ENCODE results near the gene TAP1. TPM values are rescaled to one million over a fixed set of nuclear protein-coding genes. Genes with fewer than 3 reads are reported as not detected.

TAP1 gene
- total and polyA plus RNA-seq, 9 of the 15 experiments (the other 6 are each of a cell fraction or from before 2014, with no cell fraction given), result 1.3 to 6.0 (median 4.2) TPM

DNA sequence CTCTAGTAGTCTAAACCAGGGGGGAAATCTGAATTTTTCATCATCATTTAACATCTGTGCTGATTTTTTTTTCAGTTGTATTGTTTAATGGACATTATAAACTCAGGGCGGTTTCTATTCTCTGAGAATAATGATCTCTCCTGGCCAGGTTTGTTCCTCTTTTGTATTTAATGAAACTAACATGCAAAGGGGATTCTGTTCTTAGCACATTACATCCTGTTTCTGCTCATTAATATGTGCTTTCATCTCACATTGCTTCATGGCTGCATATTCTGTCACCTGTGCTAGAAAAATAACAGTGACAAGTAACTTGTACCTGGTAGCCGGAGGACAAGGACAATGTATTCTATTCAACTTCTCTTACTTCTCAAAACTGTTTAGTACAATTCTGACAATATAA lies 37.5 kb downstream of the TAP1 start:
- ATAC-seq (no peak), DNase-seq (ENCODE audit: extremely low read depth in 1 of 4, low spot score in 3 of 4) (no peak), FAIRE-seq (no peak)
- no peaks in the 10 kb centered on the region for H3K36me3 ChIP-seq (ENCODE audit: control insufficient read depth, insufficient read depth, low read length)
- in situ Hi-C loops (cut with MboI) (no loop called here), intact Hi-C loops (cut with micrococcal nuclease) (no loop called here)
- no peak overlapping the region for H3K9ac ChIP-seq (ENCODE audit: insufficient read depth in 1 of 2, low read depth in 2 of 2, low read length in 2 of 2)
- no peaks in the 10 kb centered on the region for H4K20me1 ChIP-seq (replicated peaks; ENCODE audit: control insufficient read depth, insufficient read depth, low read length)
- ChIA-PET POLR2A (interaction anchor here (1.9 kb wide), 1 partner anchor 17 kb away, joined by 5 read pairs; no protein-coding TSS in a partner anchor), CTCF (ENCODE audit: low intra/inter-chr PET ratio) (no interaction called here)
- no TSS peak for BruUV-seq (replicated peaks)
- H3K79me2 ChIP-seq (ENCODE audit: control insufficient read depth, insufficient read depth, low read length), result no peaks in the 10 kb centered on the region
- H3K9me3 ChIP-seq (replicated peaks; ENCODE audit: control insufficient read depth, insufficient read depth, low read depth, low read length), result no peaks in the 10 kb centered on the region
- H3K4me1 ChIP-seq (replicated peaks in 1 of 2; ENCODE audit: control insufficient read depth in 2 of 2, insufficient read depth in 2 of 2, low read length in 2 of 2), result no peaks in the 10 kb centered on the region; a peak in 1 of 5 replicates
- no peak overlapping the region for H3K4me2 ChIP-seq (ENCODE audit: insufficient read depth, low read length)
- H3K27me3 ChIP-seq (ENCODE audit: control insufficient read depth in 2 of 2, insufficient read depth in 2 of 2, low read length in 2 of 2), result peaks cover 6 to 18% of the 10 kb centered on the region in 2 experiments; a peak in 4 of 5 replicates
- no peak overlapping the region for H2AFZ ChIP-seq (ENCODE audit: low read depth, low read length)
- H3K9me1 ChIP-seq (ENCODE audit: control insufficient read depth, insufficient read depth, low read length), result peaks cover 3% of the 10 kb centered on the region
- TF ChIP-seq POLR2G (IDR thresholded peaks at IDR 0.05; ENCODE audit: low read depth, low read length) (no peak), NFE2 (IDR thresholded peaks at IDR 0.05; ENCODE audit: low read depth) (no peak), FOXA3 (CRISPR knock-in tag; conservative IDR thresholded peaks at IDR 0.05 in 1 of 2, IDR thresholded peaks at IDR 0.05 in 1 of 2) (no peak), ZSCAN29 (IDR thresholded peaks at IDR 0.05) (no peak)
- WGBS (ENCODE audit: insufficient coverage, low coverage, missing lambda C conversion rate), result 28% methylated on average over 2 of the region's 2 CpGs
- no peak overlapping the region for H3K27ac ChIP-seq (ENCODE audit: extremely low read depth, low read depth, low read length)
- no peak overlapping the region for H3K4me3 ChIP-seq

DNA sequence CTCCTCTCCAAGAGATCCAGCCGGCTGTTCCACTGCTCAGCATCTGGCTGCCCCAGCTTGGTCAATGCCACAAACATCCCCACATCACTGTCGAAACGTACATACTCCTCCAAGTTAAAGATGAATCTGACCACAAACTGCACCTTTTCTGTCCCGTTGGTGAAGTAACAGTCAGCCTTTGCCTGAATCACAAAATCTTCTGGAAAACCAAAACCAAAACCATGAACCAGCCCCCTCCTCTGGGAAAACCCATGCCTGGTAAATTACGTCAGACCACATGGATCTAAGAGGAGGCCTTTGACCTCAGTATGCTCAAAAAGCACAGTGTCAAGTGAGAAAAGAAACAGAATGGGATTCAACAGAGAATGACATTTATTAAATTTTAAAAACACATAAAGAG lies 38.4 kb downstream of the TAP1 start:
- no peak overlapping the region for H3K27ac ChIP-seq (ENCODE audit: extremely low read depth, low read depth, low read length)
- no peak overlapping the region for H3K9ac ChIP-seq (ENCODE audit: insufficient read depth in 1 of 2, low read depth in 2 of 2, low read length in 2 of 2)
- H3K79me2 ChIP-seq (ENCODE audit: control insufficient read depth, insufficient read depth, low read length), result no peaks in the 10 kb centered on the region
- CTCF ChIA-PET (ENCODE audit: low intra/inter-chr PET ratio), result no interaction called here
- H4K20me1 ChIP-seq (replicated peaks; ENCODE audit: control insufficient read depth, insufficient read depth, low read length), result no peaks in the 10 kb centered on the region
- no peak for FAIRE-seq
- H3K4me2 ChIP-seq (ENCODE audit: insufficient read depth, low read length), result no peak overlapping the region
- TF ChIP-seq SAFB2 (IDR thresholded peaks at IDR 0.05; ENCODE audit: borderline replicate concordance, low read depth, low read length, severe bottlenecking), result no peak
- no peak for TF ChIP-seq ZNF436 (CRISPR knock-in tag; IDR thresholded peaks at IDR 0.05)
- TF ChIP-seq NFXL1 (CRISPR knock-in tag; IDR thresholded peaks at IDR 0.05), result no peak
- no peak for TF ChIP-seq FOXP1 (CRISPR knock-in tag; IDR thresholded peaks at IDR 0.05)
- no peak for TF ChIP-seq NRF1 (conservative IDR thresholded peaks at IDR 0.05 in 1 of 2, IDR thresholded peaks at IDR 0.05 in 1 of 2)
- TF ChIP-seq ZNF644 (tag; IDR thresholded peaks at IDR 0.05; ENCODE audit: low read depth), result no peak
- no peak for TF ChIP-seq L3MBTL2 (IDR thresholded peaks at IDR 0.05)
- POLR2A ChIA-PET, result interaction anchor here (1.7 to 1.9 kb wide), 3 partner anchors 12 to 38 kb away, joined by 5 to 6 read pairs (median 5); partner anchors contain the start of gene TAP1
- BruUV-seq (replicated peaks), result no TSS peak
- peaks cover 3% of the 10 kb centered on the region for H3K9me1 ChIP-seq (ENCODE audit: control insufficient read depth, insufficient read depth, low read length)
- no peak for DNase-seq (ENCODE audit: extremely low read depth in 1 of 4, low spot score in 3 of 4)
- no peak overlapping the region for H3K4me3 ChIP-seq
- no peak overlapping the region for H2AFZ ChIP-seq (ENCODE audit: low read depth, low read length)
- in situ Hi-C loops (cut with MboI), result no loop called here
- H3K4me1 ChIP-seq (replicated peaks in 1 of 2; ENCODE audit: control insufficient read depth in 2 of 2, insufficient read depth in 2 of 2, low read length in 2 of 2), result no peaks in the 10 kb centered on the region; a peak in 1 of 5 replicates
- no peak for ATAC-seq
- WGBS (ENCODE audit: insufficient coverage, low coverage, missing lambda C conversion rate), result 21% methylated on average over 5 of the region's 5 CpGs
- peaks cover 6 to 19% of the 10 kb centered on the region in 2 experiments; a peak in 4 of 5 replicates for H3K27me3 ChIP-seq (ENCODE audit: control insufficient read depth in 2 of 2, insufficient read depth in 2 of 2, low read length in 2 of 2)
- no peaks in the 10 kb centered on the region for H3K36me3 ChIP-seq (ENCODE audit: control insufficient read depth, insufficient read depth, low read length)
- intact Hi-C loops (cut with micrococcal nuclease), result no loop called here
- H3K9me3 ChIP-seq (replicated peaks; ENCODE audit: control insufficient read depth, insufficient read depth, low read depth, low read length), result no peaks in the 10 kb centered on the region

All from K562 (cell line).